ENCODE measurements around the gene NOTCH1. TPM values are rescaled to one million over a fixed set of nuclear protein-coding genes. Genes with fewer than 3 reads are reported as not detected.
A peak's percentile ranks its signal among the peaks of the same experiment; 100 is the strongest.

Gene NOTCH1
- total RNA-seq, 2 donors from 2014 or later = 49.3 to 99.4 TPM

- intact Hi-C loops (cut with DNase I) = no loop called here
- peaks cover 75% of the 10 kb centered on the region for H3K4me1 ChIP-seq
- no peaks in the 10 kb centered on the region for H3K9me3 ChIP-seq
- no peaks in the 10 kb centered on the region for H3K36me3 ChIP-seq
- peak overlapping the region; percentile 42 for H3K27ac ChIP-seq
- no peak overlapping the region for H3K4me3 ChIP-seq
- TF ChIP-seq CTCF (IDR thresholded peaks at IDR 0.05) = no peak
- H3K27me3 ChIP-seq = no peaks in the 10 kb centered on the region
- DNase-seq = peak; percentile 56
- H3K9ac ChIP-seq (ENCODE audit: low read depth in 2 of 2, low read length in 2 of 2) = peak overlapping the region; percentile 48 to 68
These were observed 16.1 kb downstream of the NOTCH1 start for GRCh38 chr9:136529516-136530460.

- no peaks in the 10 kb centered on the region for H3K36me3 ChIP-seq
- DNase-seq = no peak
- peak overlapping the region in 1 of 2 donors; percentile 3 for H3K9ac ChIP-seq (ENCODE audit: low read depth in 2 of 2, low read length in 2 of 2)
- H3K27me3 ChIP-seq = no peaks in the 10 kb centered on the region
- no peak overlapping the region for H3K4me3 ChIP-seq
- intact Hi-C loops (cut with DNase I) = no loop called here
- peak overlapping the region; percentile 42 for H3K27ac ChIP-seq
- no peaks in the 10 kb centered on the region for H3K9me3 ChIP-seq
- no peak for TF ChIP-seq CTCF (IDR thresholded peaks at IDR 0.05)
- H3K4me1 ChIP-seq = peaks cover 73% of the 10 kb centered on the region
These were observed 17.0 kb downstream of the NOTCH1 start for GRCh38 chr9:136528716-136529341.

- no peak for TF ChIP-seq CTCF (IDR thresholded peaks at IDR 0.05)
- intact Hi-C loops (cut with DNase I) = no loop called here
- Histone ChIP-seq H3K27ac (peak overlapping the region; percentile 85), H3K4me1 (peaks cover 73% of the 10 kb centered on the region), H3K36me3 (no peaks in the 10 kb centered on the region), H3K9me3 (no peaks in the 10 kb centered on the region), H3K4me3 (peak overlapping the region; percentile 12), H3K9ac (ENCODE audit: low read depth in 2 of 2, low read length in 2 of 2) (peak overlapping the region; percentile 68 to 83), H3K27me3 (no peaks in the 10 kb centered on the region)
- DNase-seq = peak; percentile 88
These were observed 17.8 kb downstream of the NOTCH1 start for GRCh38 chr9:136527721-136528710.

GRCh38 chr9:136527131-136527530, 18.7 kb downstream of the NOTCH1 start:
- no peak for TF ChIP-seq CTCF (IDR thresholded peaks at IDR 0.05)
- no peaks in the 10 kb centered on the region for H3K36me3 ChIP-seq
- peak overlapping the region; percentile 12 for H3K4me3 ChIP-seq
- no peaks in the 10 kb centered on the region for H3K9me3 ChIP-seq
- peaks cover 70% of the 10 kb centered on the region for H3K4me1 ChIP-seq
- peak overlapping the region; percentile 68 to 83 for H3K9ac ChIP-seq (ENCODE audit: low read depth in 2 of 2, low read length in 2 of 2)
- DNase-seq = no peak
- peak overlapping the region; percentile 85 for H3K27ac ChIP-seq
- H3K27me3 ChIP-seq = no peaks in the 10 kb centered on the region
- intact Hi-C loops (cut with DNase I) = no loop called here

GRCh38 chr9:136526625-136527066, 19.2 kb downstream of the NOTCH1 start:
- no peaks in the 10 kb centered on the region for H3K9me3 ChIP-seq
- intact Hi-C loops (cut with DNase I) = no loop called here
- peaks cover 67% of the 10 kb centered on the region for H3K4me1 ChIP-seq
- DNase-seq = peak; percentile 88
- no peak for TF ChIP-seq CTCF (IDR thresholded peaks at IDR 0.05)
- H3K27me3 ChIP-seq = no peaks in the 10 kb centered on the region
- no peaks in the 10 kb centered on the region for H3K36me3 ChIP-seq
- H3K4me3 ChIP-seq = no peak overlapping the region
- peak overlapping the region; percentile 85 for H3K27ac ChIP-seq
- H3K9ac ChIP-seq (ENCODE audit: low read depth in 2 of 2, low read length in 2 of 2) = peak overlapping the region; percentile 68 to 83

Measured in colonic mucosa (tissue), 4 donors.